ENCODE data around the gene PRAME. TPM values are rescaled to one million over a fixed set of nuclear protein-coding genes. Genes with fewer than 3 reads are reported as not detected.

The PRAME gene
- total and polyA plus RNA-seq, 2 experiments from 2014 or later, result not detected

DNA sequence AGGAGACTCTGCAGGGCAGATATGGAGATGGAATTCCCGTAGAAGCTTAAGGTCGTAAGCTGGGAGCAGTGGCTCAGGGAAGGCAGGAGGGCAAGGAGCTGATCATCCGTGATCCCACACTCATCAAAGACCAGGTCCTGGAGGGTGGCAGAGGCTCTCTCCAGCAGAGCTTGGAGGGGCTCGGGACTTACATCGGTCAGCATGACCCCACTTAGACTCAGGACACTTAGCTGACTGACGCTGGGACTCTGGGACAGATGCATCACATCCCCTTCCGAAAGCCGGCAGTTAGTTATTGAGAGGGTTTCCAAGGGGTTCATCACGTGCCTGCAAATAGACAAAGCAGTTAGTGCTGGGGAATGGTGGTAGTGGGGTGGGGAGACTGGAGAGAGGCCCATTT is 10.7 kb downstream of the PRAME start:
- H3K27me3 ChIP-seq (ENCODE audit: insufficient read depth), result peaks cover 99% of the 10 kb centered on the region

More for the DNA sequence above, 10.7 kb downstream of the PRAME start:
- no peaks in the 10 kb centered on the region; the same call in 1 of the 2 replicates for H4K20me1 ChIP-seq (replicated peaks; ENCODE audit: insufficient read depth)
- no peak for DNase-seq (ENCODE audit: low spot score)
- TF ChIP-seq CREB1 (CRISPR knock-in tag; IDR thresholded peaks at IDR 0.05; ENCODE audit: low read depth), result no peak
- TF ChIP-seq, protein P1, sequence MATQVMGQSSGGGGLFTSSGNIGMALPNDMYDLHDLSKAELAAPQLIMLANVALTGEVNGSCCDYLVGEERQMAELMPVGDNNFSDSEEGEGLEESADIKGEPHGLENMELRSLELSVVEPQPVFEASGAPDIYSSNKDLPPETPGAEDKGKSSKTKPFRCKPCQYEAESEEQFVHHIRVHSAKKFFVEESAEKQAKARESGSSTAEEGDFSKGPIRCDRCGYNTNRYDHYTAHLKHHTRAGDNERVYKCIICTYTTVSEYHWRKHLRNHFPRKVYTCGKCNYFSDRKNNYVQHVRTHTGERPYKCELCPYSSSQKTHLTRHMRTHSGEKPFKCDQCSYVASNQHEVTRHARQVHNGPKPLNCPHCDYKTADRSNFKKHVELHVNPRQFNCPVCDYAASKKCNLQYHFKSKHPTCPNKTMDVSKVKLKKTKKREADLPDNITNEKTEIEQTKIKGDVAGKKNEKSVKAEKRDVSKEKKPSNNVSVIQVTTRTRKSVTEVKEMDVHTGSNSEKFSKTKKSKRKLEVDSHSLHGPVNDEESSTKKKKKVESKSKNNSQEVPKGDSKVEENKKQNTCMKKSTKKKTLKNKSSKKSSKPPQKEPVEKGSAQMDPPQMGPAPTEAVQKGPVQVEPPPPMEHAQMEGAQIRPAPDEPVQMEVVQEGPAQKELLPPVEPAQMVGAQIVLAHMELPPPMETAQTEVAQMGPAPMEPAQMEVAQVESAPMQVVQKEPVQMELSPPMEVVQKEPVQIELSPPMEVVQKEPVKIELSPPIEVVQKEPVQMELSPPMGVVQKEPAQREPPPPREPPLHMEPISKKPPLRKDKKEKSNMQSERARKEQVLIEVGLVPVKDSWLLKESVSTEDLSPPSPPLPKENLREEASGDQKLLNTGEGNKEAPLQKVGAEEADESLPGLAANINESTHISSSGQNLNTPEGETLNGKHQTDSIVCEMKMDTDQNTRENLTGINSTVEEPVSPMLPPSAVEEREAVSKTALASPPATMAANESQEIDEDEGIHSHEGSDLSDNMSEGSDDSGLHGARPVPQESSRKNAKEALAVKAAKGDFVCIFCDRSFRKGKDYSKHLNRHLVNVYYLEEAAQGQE (IDR thresholded peaks at IDR 0.05; ENCODE audit: unreplicated experiment), result no peak
- TF ChIP-seq POLR2AphosphoS5 (IDR thresholded peaks at IDR 0.05; ENCODE audit: low read depth), result no peak
- no peak for TF ChIP-seq STAT1 (IDR thresholded peaks at IDR 0.05; ENCODE audit: unreplicated experiment)
- TF ChIP-seq, protein P2, sequence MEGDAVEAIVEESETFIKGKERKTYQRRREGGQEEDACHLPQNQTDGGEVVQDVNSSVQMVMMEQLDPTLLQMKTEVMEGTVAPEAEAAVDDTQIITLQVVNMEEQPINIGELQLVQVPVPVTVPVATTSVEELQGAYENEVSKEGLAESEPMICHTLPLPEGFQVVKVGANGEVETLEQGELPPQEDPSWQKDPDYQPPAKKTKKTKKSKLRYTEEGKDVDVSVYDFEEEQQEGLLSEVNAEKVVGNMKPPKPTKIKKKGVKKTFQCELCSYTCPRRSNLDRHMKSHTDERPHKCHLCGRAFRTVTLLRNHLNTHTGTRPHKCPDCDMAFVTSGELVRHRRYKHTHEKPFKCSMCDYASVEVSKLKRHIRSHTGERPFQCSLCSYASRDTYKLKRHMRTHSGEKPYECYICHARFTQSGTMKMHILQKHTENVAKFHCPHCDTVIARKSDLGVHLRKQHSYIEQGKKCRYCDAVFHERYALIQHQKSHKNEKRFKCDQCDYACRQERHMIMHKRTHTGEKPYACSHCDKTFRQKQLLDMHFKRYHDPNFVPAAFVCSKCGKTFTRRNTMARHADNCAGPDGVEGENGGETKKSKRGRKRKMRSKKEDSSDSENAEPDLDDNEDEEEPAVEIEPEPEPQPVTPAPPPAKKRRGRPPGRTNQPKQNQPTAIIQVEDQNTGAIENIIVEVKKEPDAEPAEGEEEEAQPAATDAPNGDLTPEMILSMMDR (conservative IDR thresholded peaks at IDR 0.05; ENCODE audit: low read depth in 2 of 2), result no peak
- no peak for TF ChIP-seq ZNF114 (CRISPR knock-in tag; IDR thresholded peaks at IDR 0.05)
- no peak for TF ChIP-seq JUNB (IDR thresholded peaks at IDR 0.05; ENCODE audit: unreplicated experiment)
- TF ChIP-seq, protein P3, sequence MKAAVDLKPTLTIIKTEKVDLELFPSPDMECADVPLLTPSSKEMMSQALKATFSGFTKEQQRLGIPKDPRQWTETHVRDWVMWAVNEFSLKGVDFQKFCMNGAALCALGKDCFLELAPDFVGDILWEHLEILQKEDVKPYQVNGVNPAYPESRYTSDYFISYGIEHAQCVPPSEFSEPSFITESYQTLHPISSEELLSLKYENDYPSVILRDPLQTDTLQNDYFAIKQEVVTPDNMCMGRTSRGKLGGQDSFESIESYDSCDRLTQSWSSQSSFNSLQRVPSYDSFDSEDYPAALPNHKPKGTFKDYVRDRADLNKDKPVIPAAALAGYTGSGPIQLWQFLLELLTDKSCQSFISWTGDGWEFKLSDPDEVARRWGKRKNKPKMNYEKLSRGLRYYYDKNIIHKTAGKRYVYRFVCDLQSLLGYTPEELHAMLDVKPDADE (IDR thresholded peaks at IDR 0.05), result no peak
- no peaks in the 10 kb centered on the region for H3K36me3 ChIP-seq (ENCODE audit: insufficient read depth)
- H3K4me3 ChIP-seq, result no peak overlapping the region
- no peak overlapping the region for H3K4me2 ChIP-seq
- Mint-ChIP-seq H3K27me3 (ENCODE audit: insufficient read depth, low read depth, poor library complexity) (peaks cover 74% of the 10 kb centered on the region), H3K4me3 (no peak overlapping the region), H3K9me3 (no peaks in the 10 kb centered on the region; the same call in 2 of the 3 replicates), H3K36me3 (ENCODE audit: low read depth) (no peaks in the 10 kb centered on the region), H3K27ac (no peak overlapping the region), H3K4me1 (no peaks in the 10 kb centered on the region)
- no peaks in the 10 kb centered on the region for H3K9me2 ChIP-seq (ENCODE audit: insufficient read depth)
- no peaks in the 10 kb centered on the region for H3K79me2 ChIP-seq (replicated peaks; ENCODE audit: insufficient read depth)
- no peak overlapping the region for H3K27ac ChIP-seq (ENCODE audit: low read depth)
- no peaks in the 10 kb centered on the region for H3F3A ChIP-seq (replicated peaks; ENCODE audit: low read depth)
- no peak for ATAC-seq
- no peak overlapping the region for H2AFZ ChIP-seq
- H3K4me1 ChIP-seq (ENCODE audit: insufficient read depth), result no peaks in the 10 kb centered on the region
